IPS-18a (cell line): Measurements from ENCODE around the gene CTBP2.

ENCODE experiments used
- H3K27ac ChIP-seq: one replicate; pipeline ENCODE4 v1.5.1; 2013; ENCODE audit warnings: low read length
- H3K27me3 ChIP-seq: one replicate; pipeline ENCODE4 v1.6.1; 2013; ENCODE audit warnings: mild to moderate bottlenecking, low read length; ENCODE audit not compliant: control insufficient read depth, insufficient read depth
- H3K36me3 ChIP-seq: one replicate; pipeline ENCODE4 v1.6.1; 2013; ENCODE audit warnings: low read depth, low read length; ENCODE audit not compliant: control insufficient read depth
- H3K4me1 ChIP-seq: one replicate; pipeline ENCODE4 v1.6.1; 2013; ENCODE audit warnings: low read depth, low read length; ENCODE audit not compliant: control insufficient read depth
- H3K4me3 ChIP-seq: one replicate; pipeline ENCODE4 v1.5.1; 2013; ENCODE audit warnings: low read length
- H3K9ac ChIP-seq: one replicate; pipeline ENCODE4 v1.6.1; 2013; ENCODE audit warnings: mild to moderate bottlenecking, low read length, moderate library complexity
- H3K9me3 ChIP-seq: one replicate; pipeline ENCODE4 v1.6.1; 2013; ENCODE audit warnings: low read depth, low read length; ENCODE audit not compliant: control insufficient read depth

CTBP2 gene

DNA sequence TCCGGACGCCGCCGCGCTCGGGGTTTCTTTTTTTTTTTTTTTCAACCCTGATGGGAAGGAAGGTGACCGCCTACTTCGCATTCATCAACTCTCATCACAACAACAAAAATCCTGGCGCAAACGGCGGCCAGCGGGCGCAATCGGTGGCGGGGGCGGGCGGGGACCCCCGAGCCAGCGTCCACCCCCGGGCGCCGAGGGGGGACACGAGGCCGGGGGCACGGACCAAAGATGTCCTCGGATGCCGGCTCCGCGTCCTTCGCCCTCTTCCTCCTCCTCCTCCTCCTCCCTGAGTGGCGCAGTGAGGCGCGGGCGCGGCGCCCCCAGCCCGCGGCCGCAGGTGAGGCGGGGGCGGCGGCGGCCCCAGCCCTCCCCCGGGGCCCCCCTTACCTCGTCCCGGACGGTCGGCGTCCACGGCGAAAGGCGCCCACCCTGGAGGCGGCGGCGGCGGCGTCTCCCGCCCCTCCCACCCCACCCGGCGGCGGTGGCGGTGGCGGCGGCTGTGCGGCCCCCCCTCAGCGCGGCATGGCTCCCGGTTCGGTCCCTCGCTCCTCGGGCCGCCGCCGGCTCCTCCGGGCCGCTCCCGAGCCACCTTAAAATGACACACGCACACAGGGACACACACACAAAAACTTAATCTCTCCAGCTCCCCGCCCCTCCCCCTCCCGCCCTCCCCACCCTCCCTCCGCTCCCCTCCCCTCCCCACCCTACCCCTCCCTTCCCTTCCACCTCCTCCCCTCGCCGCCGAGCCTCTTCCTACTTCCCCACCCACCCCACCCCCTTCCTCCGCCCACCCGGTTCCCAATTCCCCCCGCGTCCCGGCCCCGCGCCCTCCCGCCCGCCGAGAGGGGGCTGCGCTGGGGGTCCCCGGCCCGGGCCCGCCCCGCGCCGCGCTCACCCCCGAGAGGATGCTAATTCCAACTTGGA is at the start of gene CTBP2:
CTBP2 (minus strand) TSS at position 632 of the 924 bp plus-strand sequence.
- Histone ChIP-seq H3K4me3 (peak within 1 kb of the TSS; percentile 73), H3K36me3 (no peaks in the 10 kb centered on the region), H3K9me3 (no peaks in the 10 kb centered on the region), H3K27ac (no peak within 1 kb of the TSS), H3K9ac (peak within 1 kb of the TSS; percentile 76), H3K4me1 (peaks cover 30% of the 10 kb centered on the region), H3K27me3 (no peaks in the 10 kb centered on the region)

DNA sequence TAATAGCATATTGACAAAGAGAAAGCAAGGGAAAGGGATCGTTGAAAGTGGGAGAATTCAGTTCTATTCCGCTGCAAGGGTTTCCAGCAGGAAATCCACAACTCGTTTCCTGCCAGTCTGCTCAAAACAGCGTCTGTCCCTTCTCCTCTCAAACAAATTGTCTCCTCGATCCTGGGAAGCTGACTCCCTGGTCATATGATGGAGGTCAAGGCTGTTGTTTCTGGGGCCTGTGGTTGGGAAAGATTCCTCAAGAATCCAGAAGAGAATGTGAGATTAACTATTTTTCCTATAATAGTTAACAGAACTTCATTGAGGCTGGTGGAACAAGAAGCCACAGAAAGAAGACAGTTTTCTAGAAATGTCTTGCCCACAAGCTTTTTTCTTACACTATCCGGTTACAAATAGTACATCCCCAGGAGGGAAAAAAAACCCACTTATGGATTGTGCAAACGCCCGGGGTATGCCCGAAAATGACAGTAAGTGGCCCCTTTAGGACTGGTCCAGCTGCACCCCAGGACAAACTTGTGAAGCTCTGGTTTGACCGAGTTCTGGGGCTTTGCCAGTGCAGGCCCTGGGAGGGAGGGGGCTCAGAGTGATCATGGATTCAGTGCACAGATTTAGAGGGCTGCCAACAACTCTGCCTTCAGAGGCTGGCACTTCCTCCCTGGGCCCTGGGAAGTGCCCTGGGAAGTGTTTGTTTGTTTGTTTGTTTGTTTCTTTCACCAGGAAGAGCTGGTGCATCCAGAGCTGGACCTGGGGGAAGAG is 49.4 kb upstream of the CTBP2 start:
- no peak overlapping the region for H3K4me3 ChIP-seq
- H3K27ac ChIP-seq = no peak overlapping the region
- H3K9ac ChIP-seq = no peak overlapping the region
- no peaks in the 10 kb centered on the region for H3K9me3 ChIP-seq
- no peaks in the 10 kb centered on the region for H3K36me3 ChIP-seq
- H3K4me1 ChIP-seq = no peaks in the 10 kb centered on the region
- H3K27me3 ChIP-seq = no peaks in the 10 kb centered on the region

DNA sequence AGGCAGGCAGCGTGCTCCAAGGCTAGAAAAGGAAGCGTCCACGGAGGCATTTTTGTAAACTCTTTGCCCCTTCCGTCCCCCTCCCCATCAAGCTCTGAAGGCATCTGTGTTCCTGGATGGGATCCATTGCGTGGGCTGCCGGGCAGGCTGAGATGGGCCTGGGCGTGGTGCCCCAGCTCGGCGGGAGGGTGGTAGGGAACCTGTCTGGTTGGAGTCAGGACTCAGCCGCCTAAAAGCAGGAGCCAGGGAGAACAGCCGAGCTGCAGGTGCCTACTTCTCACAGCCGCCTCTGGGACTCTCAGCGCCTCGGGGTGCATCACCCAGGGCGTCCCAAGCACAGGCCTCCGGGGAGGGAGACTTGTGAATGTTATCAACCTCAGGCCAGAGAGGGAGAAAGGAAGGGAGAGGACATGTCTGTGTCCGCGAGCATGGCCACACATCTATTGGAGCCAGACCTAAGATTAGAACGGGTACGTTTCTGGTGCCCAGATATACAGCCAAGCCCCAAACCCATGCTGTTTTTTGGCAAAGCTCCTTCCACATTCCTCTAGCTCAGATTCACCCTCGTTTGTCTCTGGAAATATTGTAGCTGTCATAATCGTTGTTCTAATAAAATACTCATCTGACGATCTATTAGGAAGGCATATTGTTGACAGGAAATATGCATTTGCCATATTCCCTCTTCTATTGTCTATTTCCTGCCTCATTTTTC is 48.6 kb upstream of the CTBP2 start:
- H3K4me3 ChIP-seq = no peak overlapping the region
- H3K9ac ChIP-seq = no peak overlapping the region
- H3K36me3 ChIP-seq = no peaks in the 10 kb centered on the region
- no peaks in the 10 kb centered on the region for H3K27me3 ChIP-seq
- no peaks in the 10 kb centered on the region for H3K4me1 ChIP-seq
- no peaks in the 10 kb centered on the region for H3K9me3 ChIP-seq
- H3K27ac ChIP-seq = no peak overlapping the region

DNA sequence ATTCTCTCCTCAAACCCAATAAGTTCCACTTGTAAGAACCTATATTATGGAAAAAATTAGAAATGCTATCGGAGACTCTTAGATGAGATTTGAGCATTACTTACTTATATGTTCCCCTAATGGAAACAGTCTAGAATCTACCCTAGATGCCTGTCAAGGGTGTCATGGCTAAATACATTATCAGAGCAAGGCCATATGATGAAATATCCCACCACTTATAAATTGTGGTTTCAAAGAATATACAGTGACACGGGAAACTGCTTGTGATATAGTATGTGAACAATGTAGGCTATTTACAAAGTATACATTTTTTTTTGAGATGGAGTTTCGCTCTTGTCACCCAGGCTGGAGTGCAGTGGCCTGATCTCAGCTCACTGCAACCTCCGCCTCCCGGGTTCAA is 46.3 kb upstream of the CTBP2 start:
- H3K4me1 ChIP-seq = no peaks in the 10 kb centered on the region
- no peaks in the 10 kb centered on the region for H3K27me3 ChIP-seq
- H3K27ac ChIP-seq = no peak overlapping the region
- H3K9me3 ChIP-seq = no peaks in the 10 kb centered on the region
- H3K36me3 ChIP-seq = no peaks in the 10 kb centered on the region
- no peak overlapping the region for H3K4me3 ChIP-seq
- H3K9ac ChIP-seq = no peak overlapping the region

DNA sequence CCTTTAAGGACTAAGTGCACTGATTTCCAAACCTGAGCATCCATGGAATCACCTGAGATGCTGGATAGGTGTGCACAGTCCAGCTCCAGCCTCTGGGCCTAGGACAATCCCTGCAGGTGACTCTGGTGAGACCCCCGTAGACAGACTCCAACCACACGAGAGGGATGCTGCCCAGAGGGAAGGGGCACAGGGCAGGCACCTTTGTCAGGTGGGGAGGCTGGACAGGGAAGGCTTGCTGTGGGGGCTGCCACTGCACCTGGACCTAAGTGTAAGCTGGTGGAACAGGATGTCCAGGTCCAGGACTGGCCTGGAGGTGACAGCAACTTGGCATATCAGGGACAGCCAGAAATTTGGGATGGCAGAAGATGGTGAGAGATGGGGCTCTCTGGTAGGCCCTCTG is 45.1 kb upstream of the CTBP2 start:
- H3K36me3 ChIP-seq = no peaks in the 10 kb centered on the region
- no peak overlapping the region for H3K4me3 ChIP-seq
- H3K4me1 ChIP-seq = no peaks in the 10 kb centered on the region
- no peak overlapping the region for H3K27ac ChIP-seq
- H3K9me3 ChIP-seq = no peaks in the 10 kb centered on the region
- H3K9ac ChIP-seq = no peak overlapping the region
- no peaks in the 10 kb centered on the region for H3K27me3 ChIP-seq

DNA sequence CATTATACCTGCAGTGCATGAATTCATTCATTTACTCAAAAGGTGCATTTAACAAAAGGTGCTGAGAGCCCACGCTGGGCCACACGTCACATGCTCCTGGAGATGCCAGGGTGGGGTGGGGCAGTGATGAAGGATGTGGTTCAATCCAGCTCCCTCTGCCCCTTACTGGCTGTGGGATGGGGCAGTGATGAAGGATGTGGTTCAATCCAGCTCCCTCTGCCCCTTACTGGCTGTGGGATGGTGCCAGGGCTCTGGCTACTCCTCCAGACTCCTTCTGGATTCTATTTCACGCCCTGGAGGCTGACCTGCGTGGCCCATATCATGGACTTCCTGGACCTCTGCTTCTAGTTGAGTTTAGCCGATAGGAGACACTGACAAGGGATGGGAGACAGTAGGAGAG is 44.0 kb upstream of the CTBP2 start:
- no peaks in the 10 kb centered on the region for H3K36me3 ChIP-seq
- H3K9me3 ChIP-seq = no peaks in the 10 kb centered on the region
- H3K4me3 ChIP-seq = no peak overlapping the region

DNA sequence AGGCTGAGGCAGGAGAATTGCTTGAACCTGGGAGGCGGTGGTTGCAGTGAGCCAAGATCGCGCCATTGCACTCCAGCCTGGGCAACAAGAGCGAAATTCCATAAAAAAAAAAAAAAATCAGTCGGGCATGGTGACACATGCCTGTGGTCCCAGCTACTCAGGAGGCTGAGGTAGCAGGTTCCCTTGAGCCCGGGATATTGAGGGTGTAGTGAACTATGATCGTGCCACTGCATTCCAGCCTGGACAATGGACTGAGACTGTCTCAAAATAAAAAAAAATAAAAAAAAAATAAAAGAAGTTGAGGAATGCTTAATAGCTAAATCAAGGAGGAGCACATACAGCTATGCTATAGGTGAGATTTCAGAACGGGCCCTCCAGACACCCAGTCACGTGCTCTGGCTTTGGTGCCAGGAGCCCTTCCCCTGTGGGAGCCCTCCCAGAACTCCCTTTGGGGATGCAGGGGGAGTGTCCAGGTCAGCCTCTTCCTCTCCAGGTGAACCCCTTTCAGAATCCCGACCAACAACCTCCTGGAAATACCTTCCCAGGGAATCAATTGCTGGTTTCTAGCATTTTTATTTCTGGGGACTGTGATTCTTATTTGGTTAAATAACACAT is 42.9 kb upstream of the CTBP2 start:
- Histone ChIP-seq H3K9ac (no peak overlapping the region), H3K36me3 (no peaks in the 10 kb centered on the region), H3K27ac (no peak overlapping the region), H3K27me3 (no peaks in the 10 kb centered on the region), H3K4me1 (no peaks in the 10 kb centered on the region), H3K4me3 (no peak overlapping the region), H3K9me3 (no peaks in the 10 kb centered on the region)

More for the DNA sequence above, 44.0 kb upstream of the CTBP2 start:
- Histone ChIP-seq H3K27ac (no peak overlapping the region), H3K9ac (no peak overlapping the region), H3K27me3 (no peaks in the 10 kb centered on the region), H3K4me1 (no peaks in the 10 kb centered on the region)

DNA sequence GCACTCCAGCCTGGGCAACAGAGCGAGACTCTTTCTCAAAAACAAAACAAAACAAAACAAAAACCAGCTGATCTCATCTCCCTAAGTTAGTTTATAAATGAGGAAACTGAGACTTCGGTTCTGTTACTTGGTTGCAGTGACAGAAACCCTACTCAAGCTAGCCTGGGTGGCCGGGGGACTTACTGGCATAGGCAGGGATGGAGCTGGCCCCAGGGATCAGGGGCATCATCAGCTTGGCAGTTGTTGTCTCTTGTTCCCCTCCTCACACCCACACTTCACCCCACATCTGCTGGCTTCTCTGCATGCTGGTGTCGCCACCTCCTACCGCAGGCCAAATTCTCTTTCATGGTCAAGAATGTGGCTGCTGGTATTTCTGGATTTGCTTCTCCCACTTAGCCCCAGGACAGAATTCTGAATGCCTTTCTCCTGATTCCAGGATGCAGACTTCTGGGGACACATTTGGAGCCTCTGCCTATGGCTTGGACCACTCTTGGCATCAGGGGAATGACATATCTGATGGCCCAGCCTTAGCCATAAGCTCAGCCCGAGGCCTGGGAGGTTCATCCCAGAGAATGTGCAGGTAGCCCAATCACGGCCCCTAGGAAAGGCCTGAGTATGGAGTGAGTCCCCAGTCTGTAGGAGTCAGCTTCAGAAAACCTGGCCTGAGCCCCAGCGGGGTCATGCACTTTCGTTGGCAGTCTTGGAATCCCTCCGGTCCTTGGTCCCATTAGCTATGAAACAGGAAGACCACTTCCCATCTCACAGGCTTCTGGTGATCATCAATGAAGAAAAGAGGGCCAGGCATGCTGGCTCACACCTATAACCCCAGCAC is 41.6 kb upstream of the CTBP2 start:
- no peak overlapping the region for H3K27ac ChIP-seq
- H3K4me1 ChIP-seq = no peaks in the 10 kb centered on the region
- H3K36me3 ChIP-seq = no peaks in the 10 kb centered on the region
- H3K9me3 ChIP-seq = no peaks in the 10 kb centered on the region
- no peak overlapping the region for H3K9ac ChIP-seq
- H3K27me3 ChIP-seq = no peaks in the 10 kb centered on the region
- H3K4me3 ChIP-seq = no peak overlapping the region

DNA sequence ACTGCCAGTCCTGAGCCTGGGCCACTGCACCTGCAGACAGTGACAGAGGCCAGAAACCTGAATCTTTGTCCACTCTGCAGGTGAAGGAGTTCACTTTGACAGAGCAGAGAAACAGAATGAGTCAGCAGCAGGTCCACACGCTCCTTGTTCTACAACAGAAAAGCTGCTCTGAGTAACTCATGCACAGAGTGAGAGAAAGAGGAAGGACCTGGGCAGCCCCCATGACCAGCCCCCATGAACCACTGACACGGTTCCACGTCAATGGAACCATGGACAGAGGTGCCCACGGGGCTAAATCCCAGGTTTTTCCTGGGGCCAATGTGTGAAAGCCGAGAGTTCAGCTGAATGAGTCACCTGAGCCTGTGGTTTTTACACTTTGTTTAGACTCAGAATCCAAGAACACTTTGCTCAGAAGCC is 40.8 kb upstream of the CTBP2 start:
- Histone ChIP-seq H3K27ac (no peak overlapping the region), H3K9ac (no peak overlapping the region), H3K9me3 (no peaks in the 10 kb centered on the region), H3K4me3 (no peak overlapping the region), H3K36me3 (no peaks in the 10 kb centered on the region), H3K4me1 (no peaks in the 10 kb centered on the region), H3K27me3 (no peaks in the 10 kb centered on the region)

DNA sequence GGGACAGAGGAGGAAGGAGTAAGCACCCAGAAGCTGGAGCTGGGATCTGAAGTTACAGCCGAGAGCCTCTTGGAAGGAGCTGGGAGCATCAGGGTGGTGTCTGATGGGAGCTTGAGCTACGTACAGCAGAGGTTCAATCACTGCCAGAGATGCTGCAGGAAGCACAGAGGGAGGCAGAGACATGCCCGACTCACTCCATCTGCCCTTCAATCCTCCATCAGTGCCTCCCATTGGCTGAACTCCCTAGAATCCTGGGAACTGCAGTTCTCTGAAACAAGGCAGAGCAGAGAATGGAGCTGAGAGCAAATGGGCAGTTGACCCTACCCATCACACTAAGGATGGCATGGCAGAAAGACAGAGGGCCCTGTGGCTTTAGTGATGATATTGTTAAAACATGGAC is 40.0 kb upstream of the CTBP2 start:
- no peak overlapping the region for H3K4me3 ChIP-seq
- no peaks in the 10 kb centered on the region for H3K4me1 ChIP-seq
- no peaks in the 10 kb centered on the region for H3K27me3 ChIP-seq
- no peak overlapping the region for H3K9ac ChIP-seq
- H3K9me3 ChIP-seq = no peaks in the 10 kb centered on the region
- no peaks in the 10 kb centered on the region for H3K36me3 ChIP-seq
- no peak overlapping the region for H3K27ac ChIP-seq
